AG04450 (cell line): ENCODE data around the gene DHX15. TPM values are rescaled to one million over a fixed set of nuclear protein-coding genes. Genes with fewer than 3 reads are reported as not detected.

ENCODE experiments used
- CTCF ChIA-PET: fragments of 300-600, 350-600 bp; formaldehyde crosslinking; extraction: SDS; loops from one replicate; lab custom pipeline; 2022; ENCODE audit warnings: antibody characterized with exemption, inconsistent platforms; lab: Charles Lee
- POLR2A ChIA-PET: fragments of 350-600 bp; formaldehyde crosslinking; extraction: SDS; loops from one replicate; lab custom pipeline; 2021; ENCODE audit warnings: antibody characterized with exemption, inconsistent platforms; lab: Yijun Ruan, JAX
- DNase-seq: peaks from one replicate; pipeline ENCODE4 v3.0.0-alpha.2; 2011; ENCODE audit warnings: low read depth, low spot score
- H3K27ac ChIP-seq: one replicate; pipeline ENCODE4 v1.5.1; 2012; ENCODE audit warnings: low read depth, low read length, control low read depth
- H3K27me3 ChIP-seq: one replicate; pipeline ENCODE4 v1.6.0; 2012; ENCODE audit warnings: low read length; ENCODE audit not compliant: control insufficient read depth, insufficient read depth
- H3K4me3 ChIP-seq: 2 replicates; pipeline ENCODE4 v1.5.1; 2011; ENCODE audit warnings: mild to moderate bottlenecking, low read depth, low read length, control low read depth
- H3K9me3 ChIP-seq: 2 replicates; pipeline ENCODE4 v1.5.1; 2012; ENCODE audit warnings: low read length; ENCODE audit not compliant: control insufficient read depth, insufficient read depth
- CTCF ChIP-seq: IDR thresholded peaks from 2 replicates; pipeline ENCODE4 v1.5.1; 2011; ENCODE audit warnings: low read depth, low read length, control low read depth, inconsistent platforms
- polyA plus RNA-seq: library from polyadenylated mRNA; depleted of rRNA; stranded (reverse); fragments of >200 nt; gene quantifications from 2 replicates; pipeline ENCODE4 v1.2.3, GENCODE V29; 2011

Gene DHX15
- polyA plus RNA-seq, 1 experiment = 158 TPM

- H3K27me3 ChIP-seq = peaks cover 6% of the 10 kb centered on the region
- no peak overlapping the region for H3K4me3 ChIP-seq
- no peak for TF ChIP-seq CTCF
- CTCF ChIA-PET = no interaction called here
- POLR2A ChIA-PET = no interaction called here
- no peaks in the 10 kb centered on the region for H3K9me3 ChIP-seq
- no peak for DNase-seq
- no peak overlapping the region for H3K27ac ChIP-seq
Measured at GRCh38 chr4:24622146-24622834, 37.9 kb upstream of the DHX15 start.

- DNase-seq = no peak
- TF ChIP-seq CTCF = no peak
- H3K27me3 ChIP-seq = peaks cover 5% of the 10 kb centered on the region
- H3K27ac ChIP-seq = no peak overlapping the region
- ChIA-PET CTCF (no interaction called here), POLR2A (no interaction called here)
- H3K9me3 ChIP-seq = no peaks in the 10 kb centered on the region
- H3K4me3 ChIP-seq = no peak overlapping the region
Measured at GRCh38 chr4:24615977-24616376, 31.6 kb upstream of the DHX15 start.

DNA sequence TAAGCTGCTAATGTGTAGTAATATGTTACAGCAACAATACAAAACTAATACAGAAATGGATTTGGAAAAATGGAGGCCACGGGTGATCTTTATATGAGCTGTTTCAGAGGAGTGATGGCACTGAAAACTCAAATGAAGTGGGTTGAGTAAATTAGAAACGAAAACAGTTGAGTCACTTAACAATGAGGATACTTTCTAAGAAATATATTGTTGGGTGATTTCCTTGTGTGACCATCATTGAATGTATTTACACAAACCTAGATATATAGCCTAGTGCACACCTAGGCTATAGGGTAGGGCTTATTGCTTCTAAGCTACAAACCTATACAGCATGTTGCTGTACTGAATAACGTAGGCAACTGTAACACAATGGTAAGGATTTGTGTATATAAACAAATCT, 30.5 kb upstream of the DHX15 start:
- Histone ChIP-seq H3K27me3 (peaks cover 5% of the 10 kb centered on the region), H3K9me3 (no peaks in the 10 kb centered on the region), H3K27ac (no peak overlapping the region), H3K4me3 (no peak overlapping the region)
- TF ChIP-seq CTCF = no peak
- ChIA-PET CTCF (no interaction called here), POLR2A (interaction anchor here (0.6 to 0.7 kb wide), 2 partner anchors 144 to 543 kb away, joined by 4 read pairs; no protein-coding TSS in a partner anchor)
- no peak for DNase-seq

DNA sequence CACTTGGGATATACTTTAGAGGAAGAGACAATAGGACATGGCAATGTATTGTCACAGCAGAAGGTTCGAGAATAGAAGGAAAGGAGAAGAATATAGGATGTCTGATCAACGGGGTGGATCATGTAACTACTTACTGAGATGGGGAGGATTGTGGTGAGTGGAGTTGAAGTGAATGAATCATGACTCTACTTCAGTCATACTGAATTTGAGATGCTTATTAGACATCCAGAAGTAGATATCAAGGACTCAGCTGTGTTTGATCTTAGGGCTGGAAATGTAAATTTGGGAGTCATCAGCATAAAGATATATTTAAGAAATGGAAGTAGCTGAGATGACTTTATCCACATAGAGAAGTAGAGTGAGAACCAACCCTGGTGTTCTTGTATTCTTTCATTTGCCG, 29.1 kb upstream of the DHX15 start:
- no peak for TF ChIP-seq CTCF
- no peaks in the 10 kb centered on the region for H3K9me3 ChIP-seq
- ChIA-PET POLR2A (no interaction called here), CTCF (no interaction called here)
- H3K27me3 ChIP-seq = peaks cover 5% of the 10 kb centered on the region
- no peak overlapping the region for H3K4me3 ChIP-seq
- no peak overlapping the region for H3K27ac ChIP-seq
- DNase-seq = no peak

- Histone ChIP-seq H3K4me3 (no peak overlapping the region), H3K27me3 (peaks cover 10% of the 10 kb centered on the region), H3K27ac (no peak overlapping the region), H3K9me3 (no peaks in the 10 kb centered on the region)
- ChIA-PET POLR2A (no interaction called here), CTCF (no interaction called here)
- no peak for TF ChIP-seq CTCF
- DNase-seq = no peak
Measured at GRCh38 chr4:24611575-24611974, 27.2 kb upstream of the DHX15 start.
